Gastroesophageal sphincter (tissue), 4 donors: ENCODE measurements around the gene SARM1. TPM values are rescaled to one million over a fixed set of nuclear protein-coding genes. Genes with fewer than 3 reads are reported as not detected.
"Not testable (repeated sequence)": the region's sequence is repeated elsewhere in the genome, so short reads cannot be mapped to it uniquely, and the experiment has no call there.

Source experiments
- ATAC-seq: fragments of 150-250 bp; one replicate; pipeline ENCODE4 v1.9.1; 2016; ENCODE audit warnings: mild to moderate bottlenecking, moderate library complexity
- H3K27ac ChIP-seq, 4 donors: fragments of 200-600 bp; sonication (generic) in 3 of 4; 1 replicate in 3 of 4; 2 replicates in 1 of 4; pipeline ENCODE4 v1.5.1; 2016 to 2019
- H3K27me3 ChIP-seq: fragments of 200-600 bp; sonication (generic); one replicate; pipeline ENCODE4 v1.5.1; 2019
- H3K36me3 ChIP-seq, 2 donors: fragments of 200-600 bp; sonication (generic); one replicate each; pipeline ENCODE4 v1.5.1; 2019; ENCODE audit warnings: control low read depth in 1 of 2
- H3K4me1 ChIP-seq, 3 donors: fragments of 200-600 bp; sonication (generic); 1 replicate in 2 of 3; 2 replicates in 1 of 3; pipeline ENCODE4 v1.5.1; 2016 to 2019; ENCODE audit warnings: control low read depth in 2 of 3
- H3K4me3 ChIP-seq, 2 donors: fragments of 200-600 bp; sonication (generic); one replicate each; pipeline ENCODE4 v1.5.1; 2019; ENCODE audit warnings: mild to moderate bottlenecking in 1 of 2, moderate library complexity in 1 of 2
- H3K9me3 ChIP-seq, 3 donors: fragments of 200-600 bp; sonication (generic); one replicate each; pipeline ENCODE4 v1.5.1; 2017 to 2019; ENCODE audit warnings: control low read depth in 2 of 3
- EP300 ChIP-seq: sonication (generic); formaldehyde crosslinking; IDR thresholded peaks from one replicate; pipeline ENCODE4 v1.6.1; 2017; ENCODE audit warnings: antibody characterized with exemption, mild to moderate bottlenecking
- POLR2A ChIP-seq, 2 donors: fragments of 450-650 bp; IDR thresholded peaks; one replicate each; pipeline ENCODE4 v1.6.1; 2017; ENCODE audit warnings: antibody characterized with exemption in 2 of 2, mild to moderate bottlenecking in 2 of 2, moderate library complexity in 1 of 2
- POLR2AphosphoS5 ChIP-seq: sonication (generic); formaldehyde crosslinking; IDR thresholded peaks from one replicate; pipeline ENCODE4 v1.6.1; 2017; ENCODE audit warnings: antibody characterized with exemption
- WGBS, 2 donors: methylation state at CpG; one replicate each; pipeline ENCODE4 v1.1.5; 2018; ENCODE audit warnings: low coverage in 1 of 2; 5-methylcytosine and 5-hydroxymethylcytosine counted together
- total RNA-seq, 4 donors: library from RNA; depleted of rRNA; stranded (reverse); fragments of >200 nt; gene quantifications; one replicate each; pipeline ENCODE4 v1.1.0, GENCODE V29; 2016
- TF ChIP-seq, protein P1 (sequence below), 4 experiments: fragments of 200-600 bp in 2 of 4; fragments of 450-650 bp in 2 of 4; sonication (generic) in 1 of 4; IDR thresholded peaks; one replicate each; pipeline ENCODE4 v1.5.1; 2017 to 2019; ENCODE audit warnings: antibody characterized with exemption in 4 of 4, mild to moderate bottlenecking in 2 of 4, moderate library complexity in 2 of 4

Gene SARM1
- total RNA-seq, 4 donors from 2014 or later, result 9.0 to 26.2 (median 20.6) TPM

DNA sequence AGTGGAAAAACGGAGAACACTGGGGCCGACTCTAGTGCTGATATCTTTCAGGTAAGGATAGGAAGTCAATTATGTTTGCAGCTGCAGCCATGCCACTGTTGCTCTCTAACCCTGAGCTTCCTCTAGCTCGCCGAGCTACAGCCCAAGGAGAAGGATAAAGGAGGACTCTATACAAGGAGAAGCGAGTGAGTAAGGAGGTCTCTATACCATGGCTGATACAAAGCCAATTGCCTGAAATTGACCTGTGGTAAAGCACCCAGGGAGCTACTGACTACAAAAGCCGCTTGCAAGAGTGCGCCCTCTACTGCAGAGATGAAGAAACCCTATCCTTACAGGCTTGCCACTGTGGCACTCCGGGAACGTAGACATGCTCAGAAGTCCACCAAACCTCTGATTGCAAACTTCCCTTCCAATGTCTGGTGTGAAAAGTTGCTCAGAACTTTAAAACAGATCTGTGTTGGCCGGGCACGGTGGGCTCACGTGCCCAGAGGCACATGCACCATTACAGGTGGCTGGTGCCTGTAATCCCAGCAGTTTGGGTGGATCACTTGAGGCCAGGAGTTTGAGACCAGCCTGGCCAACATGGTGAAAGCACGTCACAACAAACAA, 45.3 kb downstream of the SARM1 start:
- Histone ChIP-seq H3K9me3 (no peaks in the 10 kb centered on the region), H3K27me3 (peaks cover 35% of the 10 kb centered on the region), H3K4me1 (no peaks in the 10 kb centered on the region), H3K4me3 (no peak overlapping the region), H3K27ac (no peak overlapping the region), H3K36me3 (no peaks in the 10 kb centered on the region)
- WGBS, 2 donors, result 5 to 36% methylated on average over 6 of the region's 13 CpGs
- no peak for TF ChIP-seq POLR2A (IDR thresholded peaks at IDR 0.05)
- TF ChIP-seq, protein P1, sequence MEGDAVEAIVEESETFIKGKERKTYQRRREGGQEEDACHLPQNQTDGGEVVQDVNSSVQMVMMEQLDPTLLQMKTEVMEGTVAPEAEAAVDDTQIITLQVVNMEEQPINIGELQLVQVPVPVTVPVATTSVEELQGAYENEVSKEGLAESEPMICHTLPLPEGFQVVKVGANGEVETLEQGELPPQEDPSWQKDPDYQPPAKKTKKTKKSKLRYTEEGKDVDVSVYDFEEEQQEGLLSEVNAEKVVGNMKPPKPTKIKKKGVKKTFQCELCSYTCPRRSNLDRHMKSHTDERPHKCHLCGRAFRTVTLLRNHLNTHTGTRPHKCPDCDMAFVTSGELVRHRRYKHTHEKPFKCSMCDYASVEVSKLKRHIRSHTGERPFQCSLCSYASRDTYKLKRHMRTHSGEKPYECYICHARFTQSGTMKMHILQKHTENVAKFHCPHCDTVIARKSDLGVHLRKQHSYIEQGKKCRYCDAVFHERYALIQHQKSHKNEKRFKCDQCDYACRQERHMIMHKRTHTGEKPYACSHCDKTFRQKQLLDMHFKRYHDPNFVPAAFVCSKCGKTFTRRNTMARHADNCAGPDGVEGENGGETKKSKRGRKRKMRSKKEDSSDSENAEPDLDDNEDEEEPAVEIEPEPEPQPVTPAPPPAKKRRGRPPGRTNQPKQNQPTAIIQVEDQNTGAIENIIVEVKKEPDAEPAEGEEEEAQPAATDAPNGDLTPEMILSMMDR (IDR thresholded peaks at IDR 0.05), result peak in 3 of 4 experiments; percentile 29 to 55 (median 40)
- ATAC-seq, result peak; percentile 58

GRCh38 chr17:28421787-28422305, 50.4 kb downstream of the SARM1 start:
- H3K27me3 ChIP-seq, result peaks cover 35% of the 10 kb centered on the region
- ATAC-seq, result no peak
- TF ChIP-seq POLR2A (IDR thresholded peaks at IDR 0.05) (no peak), EP300 (no peak), POLR2AphosphoS5 (no peak)
- TF ChIP-seq, protein P1 (IDR thresholded peaks at IDR 0.05), result no peak
- 72 to 76% methylated on average over 5 to 7 of the region's 7 CpGs for WGBS, 2 donors
- no peak overlapping the region for H3K27ac ChIP-seq
- H3K4me3 ChIP-seq, result no peak overlapping the region
- H3K4me1 ChIP-seq, result no peaks in the 10 kb centered on the region
- H3K36me3 ChIP-seq, result no peaks in the 10 kb centered on the region
- no peaks in the 10 kb centered on the region for H3K9me3 ChIP-seq

DNA sequence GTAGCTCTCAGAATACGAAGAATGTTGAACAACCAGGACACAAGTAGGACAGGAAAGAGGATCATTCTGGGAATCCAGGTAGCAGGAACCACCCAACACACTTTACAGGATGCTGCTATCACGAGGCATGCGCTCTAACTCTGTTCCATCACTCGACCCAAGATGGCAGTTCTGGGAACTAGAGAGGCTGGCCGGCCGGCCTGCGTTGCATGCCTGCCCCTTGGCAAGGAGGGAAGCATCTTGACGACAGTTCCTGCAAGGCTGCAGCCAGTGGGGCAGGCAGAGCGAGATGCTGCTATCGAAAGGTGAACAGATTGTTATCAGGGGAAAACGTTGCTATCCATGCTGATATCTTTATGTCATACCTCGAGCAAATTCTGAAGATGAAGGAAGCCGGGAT, 53.7 kb downstream of the SARM1 start:
- TF ChIP-seq, protein P1 (IDR thresholded peaks at IDR 0.05), result no peak
- no peak for TF ChIP-seq EP300
- no peak for TF ChIP-seq POLR2A (IDR thresholded peaks at IDR 0.05)
- no peak for TF ChIP-seq POLR2AphosphoS5
- no peaks in the 10 kb centered on the region for H3K36me3 ChIP-seq
- no peaks in the 10 kb centered on the region for H3K4me1 ChIP-seq
- H3K27ac ChIP-seq, result no peak overlapping the region
- H3K27me3 ChIP-seq, result peaks cover 42% of the 10 kb centered on the region
- ATAC-seq, result no peak
- H3K9me3 ChIP-seq, result no peaks in the 10 kb centered on the region
- H3K4me3 ChIP-seq, result no peak overlapping the region
- WGBS, 2 donors, result 72 to 77% methylated on average over 3 to 7 of the region's 13 CpGs

DNA sequence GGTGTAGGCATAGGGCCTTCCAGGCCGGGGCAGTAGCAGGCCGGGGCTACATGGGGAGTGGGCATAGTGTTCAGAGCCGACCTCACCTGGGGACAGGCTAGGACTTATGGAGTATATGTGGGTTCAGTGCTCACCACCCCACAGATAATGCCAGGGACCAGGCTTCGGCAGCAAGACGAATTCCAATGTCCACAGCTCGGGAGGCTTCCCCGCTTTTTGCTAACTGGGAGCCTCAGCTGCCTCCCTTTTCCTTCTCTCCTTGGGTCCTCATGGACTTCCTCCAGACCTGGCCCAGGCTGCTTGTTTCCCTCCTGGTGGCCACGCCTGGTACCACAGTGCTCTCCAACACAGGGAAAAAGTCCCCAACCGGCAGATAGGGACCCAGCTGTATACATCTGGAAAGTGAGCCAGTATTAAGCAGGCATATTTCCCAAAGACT, 54.6 kb downstream of the SARM1 start:
- H3K36me3 ChIP-seq, result no peaks in the 10 kb centered on the region
- ATAC-seq, result no peak
- H3K4me1 ChIP-seq, result no peaks in the 10 kb centered on the region
- peaks cover 46% of the 10 kb centered on the region for H3K27me3 ChIP-seq
- H3K27ac ChIP-seq, result no peak overlapping the region
- no peak overlapping the region for H3K4me3 ChIP-seq
- TF ChIP-seq POLR2A (IDR thresholded peaks at IDR 0.05) (no peak), EP300 (no peak), POLR2AphosphoS5 (no peak)
- TF ChIP-seq, protein P1 (IDR thresholded peaks at IDR 0.05), result no peak
- H3K9me3 ChIP-seq, result no peaks in the 10 kb centered on the region
- 60 to 73% methylated on average over 1 to 3 of the region's 9 CpGs for WGBS, 2 donors

GRCh38 chr17:28427371-28427770, 55.9 kb downstream of the SARM1 start:
- no peaks in the 10 kb centered on the region for H3K36me3 ChIP-seq
- H3K9me3 ChIP-seq, result no peaks in the 10 kb centered on the region
- H3K27ac ChIP-seq, result no peak overlapping the region
- 47 to 49% methylated on average over 5 of the region's 5 CpGs for WGBS, 2 donors
- no peak overlapping the region for H3K4me3 ChIP-seq
- peaks cover 53% of the 10 kb centered on the region for H3K27me3 ChIP-seq
- TF ChIP-seq POLR2A (IDR thresholded peaks at IDR 0.05), result no peak
- TF ChIP-seq POLR2AphosphoS5, result no peak
- no peak for TF ChIP-seq EP300
- TF ChIP-seq, protein P1 (IDR thresholded peaks at IDR 0.05), result no peak
- H3K4me1 ChIP-seq, result no peaks in the 10 kb centered on the region
- ATAC-seq, result no peak

GRCh38 chr17:28427982-28428381, 56.5 kb downstream of the SARM1 start:
- not testable (repeated sequence) for H3K4me1 ChIP-seq, ATAC-seq, H3K27ac ChIP-seq, H3K36me3 ChIP-seq, H3K9me3 ChIP-seq, H3K4me3 ChIP-seq
- H3K27me3 ChIP-seq, result peaks cover 53% of the 10 kb centered on the region
- WGBS, 2 donors, result 42 to 76% methylated on average over 1 to 3 of the region's 4 CpGs
